RPMI8226 (cell line): Measurements from ENCODE around the gene KRTAP12-4.

ENCODE experiments used
- DNase-seq: peaks from one replicate; pipeline ENCODE4 v3.0.0-alpha.2; 2015

The KRTAP12-4 gene

DNA sequence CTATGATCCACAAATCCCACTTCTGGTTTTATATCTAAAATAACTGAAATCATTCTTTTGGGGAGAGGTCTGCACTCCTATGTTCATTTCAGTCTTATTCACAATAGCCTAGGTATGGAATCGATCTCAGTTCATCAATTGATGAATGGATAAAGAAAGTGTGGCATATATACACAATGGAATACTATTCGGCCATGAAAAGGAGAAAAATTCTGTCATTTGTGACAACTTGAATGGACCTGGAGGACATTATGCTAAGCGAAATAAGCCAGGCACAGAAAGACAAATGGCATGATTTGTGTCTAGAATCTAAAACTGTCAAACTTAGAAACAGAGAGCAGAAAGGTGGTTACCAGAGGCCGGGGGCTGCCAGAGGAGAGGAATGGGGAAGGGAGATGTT is 48.0 kb downstream of the KRTAP12-4 start:
- DNase-seq, result no peak
